RCC 7860 (cell line): ENCODE data around the gene FAM47B.

Experiments
- DNase-seq: peaks from one replicate; pipeline ENCODE4 v3.0.0-alpha.2; 2015; ENCODE audit warnings: low spot score
- FAIRE-seq: peaks from 2 replicates; lab custom pipeline; 2012; peaks lifted over from hg19 to GRCh38; lab: Jason Lieb, UNC

FAM47B gene

GRCh38 chrX:34942496-34942895 lies at the start of gene FAM47B:
Gene FAM47B, plus strand, starts transcription at chrX:34942796. Its CDS starts 36 bp downstream, at chrX:34942832.
- FAIRE-seq, result no peak
- no peak for DNase-seq

- peak; percentile 62 for FAIRE-seq
Observed at GRCh38 chrX:34893741-34894140, 48.9 kb upstream of the FAM47B start.

GRCh38 chrX:34900691-34901090 lies 41.9 kb upstream of the FAM47B start:
- FAIRE-seq (no peak), DNase-seq (no peak)

More at GRCh38 chrX:34893741-34894140, 48.9 kb upstream of the FAM47B start:
- DNase-seq, result no peak

GRCh38 chrX:34901761-34902160 lies 40.8 kb upstream of the FAM47B start:
- DNase-seq (no peak), FAIRE-seq (no peak)

GRCh38 chrX:34903316-34903715 lies 39.3 kb upstream of the FAM47B start:
- DNase-seq (no peak), FAIRE-seq (no peak)

- FAIRE-seq (no peak), DNase-seq (no peak)
Observed at GRCh38 chrX:34909151-34909550, 33.4 kb upstream of the FAM47B start.

GRCh38 chrX:34915463-34916225 lies 27.0 kb upstream of the FAM47B start:
- no peak for FAIRE-seq
- no peak for DNase-seq

- FAIRE-seq (no peak), DNase-seq (no peak)
Observed at GRCh38 chrX:34917146-34917545, 25.4 kb upstream of the FAM47B start.

- FAIRE-seq (peak; percentile 81), DNase-seq (peak; percentile 18)
Observed at GRCh38 chrX:34918091-34918736, 24.4 kb upstream of the FAM47B start.

GRCh38 chrX:34918856-34919255 lies 23.7 kb upstream of the FAM47B start:
- DNase-seq (no peak), FAIRE-seq (peak; percentile 61)

GRCh38 chrX:34927866-34928265 lies 14.7 kb upstream of the FAM47B start:
- no peak for DNase-seq
- no peak for FAIRE-seq

GRCh38 chrX:34943235-34943634 lies 639 bp downstream of the FAM47B start:
- DNase-seq (no peak), FAIRE-seq (no peak)

- FAIRE-seq, result peak; percentile 98
Observed at GRCh38 chrX:34956916-34957315, 14.3 kb downstream of the FAM47B start.

GRCh38 chrX:34961662-34962061 lies 19.1 kb downstream of the FAM47B start:
- DNase-seq (no peak), FAIRE-seq (no peak)

More at GRCh38 chrX:34956916-34957315, 14.3 kb downstream of the FAM47B start:
- peak; percentile 61 for DNase-seq

- DNase-seq, result no peak
- FAIRE-seq, result no peak
Observed at GRCh38 chrX:34972206-34972605, 29.6 kb downstream of the FAM47B start.

- DNase-seq, result no peak
- FAIRE-seq, result no peak
Observed at GRCh38 chrX:34978171-34978570, 35.6 kb downstream of the FAM47B start.

GRCh38 chrX:34987646-34988045 lies 45.0 kb downstream of the FAM47B start:
- DNase-seq, result no peak
- no peak for FAIRE-seq
